ENCODE data around the gene PAK6.

GRCh38 chr15:40257656-40258450 is 19.0 kb downstream of the PAK6 start:
- TF ChIP-seq POLR2A (IDR thresholded peaks at IDR 0.05; ENCODE audit: low read length) (no peak), GATA1 (IDR thresholded peaks at IDR 0.05; ENCODE audit: low read depth, low read length) (no peak)

Data from erythroblast (primary cell).